GM19238 (cell line): ENCODE measurements around the gene PRAC2.

Source experiments
- DNase-seq: peaks from one replicate; pipeline ENCODE4 v3.0.0; 2011; ENCODE audit warnings: low spot score; ENCODE audit not compliant: insufficient read length

Gene PRAC2

DNA sequence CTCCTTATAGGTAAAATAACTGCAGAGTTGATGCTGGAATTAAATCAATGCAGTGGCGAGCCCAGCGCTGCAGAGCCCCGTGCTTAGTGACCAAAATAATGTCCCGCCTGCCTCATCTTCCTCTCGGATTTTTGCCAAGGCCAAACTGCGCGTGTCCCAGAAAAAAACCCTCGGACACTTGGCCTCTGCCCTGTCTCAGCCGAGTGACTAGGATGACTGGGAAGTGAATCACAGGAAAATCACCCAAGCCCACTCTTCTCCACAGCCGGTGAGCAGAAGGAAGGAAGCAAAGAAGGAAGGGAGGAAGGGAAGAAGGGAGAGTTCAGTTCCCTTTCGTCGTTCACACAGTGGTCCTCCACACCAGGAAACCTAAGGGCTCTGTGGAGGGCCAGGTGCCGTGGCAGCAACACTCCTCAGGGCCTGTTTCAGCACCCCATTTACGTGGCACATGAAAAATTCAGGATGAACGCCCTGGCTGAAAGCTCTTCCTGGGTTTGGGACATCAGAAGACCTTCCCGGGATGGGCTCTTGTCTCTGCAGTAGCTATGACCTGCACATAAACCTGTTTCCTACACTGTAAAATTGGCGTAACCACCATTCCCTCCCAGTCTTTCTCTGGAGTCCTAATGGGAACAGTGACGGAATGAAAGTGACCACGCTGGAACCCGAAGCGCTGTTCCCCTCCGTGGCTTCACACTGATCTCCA, 31.0 kb downstream of the PRAC2 start:
- no peak for DNase-seq

DNA sequence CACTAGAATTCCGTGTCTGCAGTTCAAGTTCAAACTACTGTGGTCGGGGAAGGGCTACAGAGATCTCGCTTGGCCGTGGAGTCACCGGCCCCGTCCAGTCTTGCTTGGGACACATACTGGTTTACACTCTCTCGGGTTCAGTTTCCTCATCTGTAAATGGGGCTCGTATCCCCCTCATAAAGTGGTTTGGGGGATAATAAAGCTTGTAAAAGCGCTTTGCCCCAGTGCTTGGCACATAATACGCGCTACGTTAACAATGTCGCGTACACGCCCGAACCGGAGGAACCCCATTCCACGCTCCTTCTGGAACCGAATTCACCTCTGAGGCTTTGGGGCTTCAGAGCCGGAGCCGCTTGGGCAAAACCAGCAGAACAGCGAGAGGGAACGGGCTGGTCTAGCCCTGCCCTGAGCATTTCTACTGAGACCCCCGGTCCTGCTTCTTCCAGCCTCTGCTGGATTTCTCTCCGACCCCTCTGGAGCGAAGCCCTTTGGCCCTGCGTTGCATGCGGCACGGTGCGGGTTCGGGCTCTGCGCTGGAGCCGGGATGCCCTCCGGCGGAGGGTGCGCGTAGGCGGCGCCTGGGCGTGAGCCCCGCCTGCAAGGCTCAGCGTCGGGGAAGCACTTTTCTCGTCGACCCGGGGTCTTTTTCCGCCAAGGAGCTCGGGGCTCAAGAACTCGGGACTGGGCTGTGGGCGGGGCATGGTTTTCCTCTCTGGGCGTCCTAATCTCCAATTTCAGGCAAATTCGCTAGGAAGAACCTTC, 31.7 kb downstream of the PRAC2 start:
- no peak for DNase-seq

DNA sequence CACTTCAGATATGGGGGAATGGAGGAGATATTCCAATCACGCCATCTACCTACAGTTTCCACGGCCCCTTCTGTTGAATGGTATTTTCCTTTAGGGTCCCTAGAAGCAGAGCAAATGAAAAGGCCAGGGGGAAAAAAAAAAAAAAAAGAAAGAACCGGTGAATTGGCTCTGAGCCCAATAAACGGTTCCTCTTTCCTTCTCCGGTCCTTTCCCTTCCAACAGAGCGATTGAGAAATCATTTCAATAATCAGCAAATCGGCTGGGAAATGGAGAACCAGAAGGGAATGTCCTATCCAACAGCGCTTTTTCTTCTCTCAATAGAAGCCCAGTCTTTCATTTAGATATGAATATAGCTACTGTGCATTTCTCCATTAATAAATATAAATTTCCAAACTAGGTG, 32.4 kb downstream of the PRAC2 start:
- no peak for DNase-seq

DNA sequence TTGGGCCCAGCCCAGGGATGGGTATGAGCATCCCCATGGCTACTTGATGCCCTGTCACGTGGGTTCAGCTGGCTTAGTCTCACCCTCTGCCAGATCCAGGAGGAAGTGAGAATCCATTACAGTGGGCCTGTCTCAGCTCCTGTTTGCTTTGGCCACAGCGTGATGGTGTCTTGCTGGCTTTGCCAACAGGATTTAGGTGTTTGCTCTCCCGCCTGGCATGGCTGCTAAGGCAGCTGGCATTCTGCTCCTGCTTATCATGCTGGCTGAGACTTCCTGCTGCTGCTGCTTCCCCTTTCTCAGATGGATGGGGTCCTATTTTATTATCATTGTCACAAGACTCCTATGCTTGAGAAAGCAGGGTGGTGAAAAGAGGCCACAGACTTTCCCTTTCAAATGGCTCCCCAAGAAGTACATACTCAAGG, 33.9 kb downstream of the PRAC2 start:
- no peak for DNase-seq

DNA sequence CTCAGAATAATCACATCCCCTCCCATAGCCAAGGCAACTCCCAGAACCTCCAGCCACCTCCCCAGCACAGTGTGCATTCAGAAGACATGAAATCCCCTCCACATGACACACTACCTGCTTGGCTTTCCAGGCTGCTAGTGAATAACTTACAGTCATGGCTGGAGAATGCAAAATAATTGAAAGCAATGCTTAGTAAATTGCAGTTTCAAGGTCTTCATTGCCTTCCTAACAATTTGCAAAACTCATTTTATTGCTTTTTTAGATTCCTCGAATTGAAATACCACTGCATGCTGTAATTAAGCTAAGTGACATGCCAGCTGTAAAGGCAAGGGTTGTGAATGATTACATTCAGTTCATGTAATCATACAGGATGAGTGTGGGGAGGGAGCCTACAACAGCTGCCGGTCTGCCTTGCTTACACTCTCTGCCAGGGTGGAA, 34.6 kb downstream of the PRAC2 start:
- no peak for DNase-seq

DNA sequence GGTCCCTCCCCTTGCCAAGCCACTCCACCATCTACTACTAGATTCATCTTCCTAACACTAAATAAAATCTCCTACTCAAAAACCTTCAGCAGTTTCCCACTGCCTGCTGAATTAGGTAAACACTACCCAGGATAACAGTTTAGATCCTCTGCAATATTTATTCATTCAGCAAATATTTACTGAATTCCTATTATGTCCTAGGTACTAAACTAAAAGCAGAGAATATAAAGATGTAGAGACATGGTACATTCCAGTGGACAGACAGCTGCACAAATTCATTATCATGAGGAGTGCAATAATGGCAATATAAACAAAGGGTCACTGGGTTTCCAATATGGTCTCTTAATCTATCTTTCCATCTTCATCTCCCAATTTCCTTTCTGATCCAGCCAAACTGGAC, 36.3 kb downstream of the PRAC2 start:
- DNase-seq: no peak

DNA sequence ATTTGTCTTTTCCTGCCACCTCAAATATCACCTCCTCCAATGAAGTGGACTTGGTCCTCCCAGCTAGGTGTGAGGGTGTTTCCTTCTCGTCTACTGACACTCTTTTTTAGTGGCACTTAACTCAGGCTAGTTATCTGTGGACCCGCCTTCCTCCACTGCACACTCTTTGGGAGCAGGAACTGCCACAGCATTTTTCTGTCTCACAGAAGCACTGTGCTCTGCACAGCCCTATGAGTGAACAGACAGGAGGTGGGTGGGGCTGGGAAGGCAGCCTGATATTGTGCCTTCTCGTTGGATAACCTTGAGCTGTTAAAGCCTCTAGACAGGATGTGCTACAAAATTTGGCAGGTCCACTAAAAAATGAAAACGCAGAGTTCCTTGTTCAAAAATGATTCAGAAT, 37.4 kb downstream of the PRAC2 start:
- no peak for DNase-seq

DNA sequence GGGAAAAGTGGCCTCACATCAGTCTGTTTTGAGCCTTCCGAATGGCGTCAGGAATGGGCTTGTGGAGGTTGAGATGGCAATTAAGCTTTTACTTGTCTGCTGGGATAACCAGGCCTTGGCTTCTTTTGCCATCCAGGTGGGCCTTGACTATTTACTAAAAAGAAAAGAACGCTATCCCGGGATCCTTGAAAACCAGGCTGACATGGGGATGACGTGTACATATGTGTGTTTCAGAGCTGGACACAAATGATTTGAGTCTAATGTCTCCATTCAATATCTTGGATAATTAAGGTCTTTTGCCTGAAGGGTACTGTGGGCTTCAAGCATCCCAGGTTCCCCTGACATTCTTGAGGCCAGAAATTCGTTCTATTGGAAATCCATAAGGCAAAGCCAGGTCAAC, 38.1 kb downstream of the PRAC2 start:
- no peak for DNase-seq

DNA sequence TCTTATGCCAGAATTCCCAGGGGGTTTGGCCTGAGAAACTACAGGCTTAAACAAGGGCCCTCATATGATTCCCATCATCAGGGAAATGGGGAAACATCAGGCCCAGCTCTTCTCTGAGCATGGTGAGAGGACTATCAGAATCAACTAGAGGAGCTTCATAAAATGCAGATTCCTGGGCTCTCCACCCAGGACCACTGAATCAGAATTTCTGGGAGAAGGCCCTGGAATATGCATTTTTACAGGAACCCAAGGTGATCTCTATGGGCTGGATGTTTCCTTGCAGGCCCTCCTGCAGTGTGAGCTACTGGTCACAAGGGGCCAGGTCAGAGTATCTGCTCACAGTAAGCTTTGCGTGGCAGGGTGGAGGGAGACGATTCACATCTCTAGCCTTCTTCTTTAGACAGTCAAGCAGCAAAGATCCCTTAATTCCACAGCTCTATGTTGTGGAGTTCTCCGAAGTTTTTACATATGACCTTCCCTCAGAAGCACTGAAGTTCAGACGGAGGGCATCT, 44.3 kb downstream of the PRAC2 start:
- no peak for DNase-seq

DNA sequence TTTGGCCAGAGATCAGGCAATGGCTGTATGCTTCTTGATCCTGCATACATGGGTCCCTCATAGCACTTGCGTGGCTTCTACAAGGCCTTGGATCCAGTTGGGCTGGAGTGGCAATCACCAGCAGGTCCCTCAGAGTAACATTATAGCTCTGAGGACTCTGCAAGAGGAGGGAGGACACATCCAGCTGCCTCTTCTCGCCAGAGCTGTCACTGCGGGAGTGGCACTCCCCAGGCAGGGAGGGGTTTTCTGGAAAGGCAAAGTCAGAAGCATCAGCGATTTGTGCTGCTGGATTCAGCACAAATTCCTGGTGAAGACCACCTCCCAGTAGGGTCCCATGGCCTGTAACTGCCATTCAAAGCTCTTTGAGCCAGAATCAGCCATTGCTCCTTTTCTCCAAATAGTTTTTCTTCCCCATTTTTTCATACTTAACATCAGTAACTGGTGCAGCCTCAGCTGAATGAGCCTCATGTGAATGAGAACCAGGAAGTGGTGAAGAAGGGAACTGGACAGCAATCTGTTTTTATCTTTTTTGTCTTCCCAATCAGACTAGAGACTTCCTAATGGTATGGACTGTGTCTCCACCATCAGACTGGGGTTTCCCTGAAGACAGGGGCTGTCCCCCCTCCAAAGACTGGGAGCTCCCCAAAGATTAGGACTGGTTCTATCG, 46.2 kb downstream of the PRAC2 start:
- no peak for DNase-seq

DNA sequence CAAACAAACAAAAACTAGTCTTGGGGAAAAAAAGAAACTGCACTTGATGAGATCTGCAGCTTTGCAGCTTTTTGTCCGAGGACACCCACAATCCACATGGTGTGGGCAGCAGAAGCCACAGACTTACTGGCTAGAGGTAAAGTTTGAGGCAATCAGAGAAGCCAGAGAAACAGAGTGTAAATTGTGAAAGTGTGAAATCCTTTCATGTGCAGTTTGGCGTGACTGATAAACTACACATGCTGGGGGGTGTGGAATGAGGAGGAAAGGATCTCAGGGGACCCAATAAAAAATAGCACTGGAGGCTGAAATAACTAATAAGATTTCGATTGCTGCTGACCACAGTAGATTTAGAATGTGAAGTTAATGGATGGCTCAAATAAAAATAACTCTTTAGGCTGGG, 48.0 kb downstream of the PRAC2 start:
- DNase-seq: no peak

DNA sequence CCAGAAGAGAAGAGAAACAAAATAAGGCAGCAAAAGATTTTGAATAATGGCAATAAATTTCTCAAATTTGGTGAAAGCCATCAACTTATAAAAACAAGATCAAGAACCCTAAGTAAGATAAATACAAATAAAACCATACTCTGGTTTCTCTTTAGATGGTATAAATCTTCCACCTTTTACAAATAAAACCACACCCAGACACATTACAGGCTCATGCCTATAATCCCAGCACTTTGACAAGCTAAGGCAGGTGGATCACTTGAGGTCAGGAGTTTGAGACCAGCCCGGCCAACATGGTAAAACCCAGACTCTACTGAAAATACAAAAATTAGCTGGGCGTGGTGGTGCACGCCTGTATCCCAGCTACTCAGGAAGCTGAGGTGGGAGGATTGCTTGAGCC, 50.3 kb downstream of the PRAC2 start:
- DNase-seq: no peak
